Activated CD8-positive, alpha-beta T cell treated with anti-CD3 and anti-CD28 coated beads for 36 hours (primary cell): Measurements from ENCODE around the gene PSMB2. TPM values are rescaled to one million over a fixed set of nuclear protein-coding genes. Genes with fewer than 3 reads are reported as not detected.
A peak's percentile ranks its signal among the peaks of the same experiment; 100 is the strongest.

Source experiments
- ATAC-seq: fragments of 200-7000 bp; cut with Tn5 transposase; one replicate; pipeline ENCODE4 v1.10.0; 2021; ENCODE audit warnings: mild to moderate bottlenecking, moderate library complexity
- CTCF ChIA-PET: fragments of 350-600 bp; sonication (Branson Sonifier 250); formaldehyde crosslinking; loops from one replicate; lab custom pipeline; 2021; ENCODE audit warnings: antibody characterized with exemption; lab: Charles Lee
- POLR2A ChIA-PET: fragments of 350-600 bp; sonication (Branson Sonifier 250); formaldehyde crosslinking; loops from one replicate; lab custom pipeline; 2021; ENCODE audit warnings: antibody characterized with exemption; lab: Charles Lee
- DNase-seq: peaks from one replicate; pipeline ENCODE4 v3.0.0-alpha.2; 2020
- H3K27ac Mint-ChIP-seq: one replicate; pipeline ENCODE4 v1.8.0; 2021; ENCODE audit warnings: mild to moderate bottlenecking, mixed read lengths
- H3K27me3 Mint-ChIP-seq: one replicate; pipeline ENCODE4 v1.8.0; 2021; ENCODE audit warnings: mixed read lengths
- H3K36me3 Mint-ChIP-seq: one replicate; pipeline ENCODE4 v1.8.0; 2021; ENCODE audit warnings: low read depth, mixed read lengths
- H3K4me1 Mint-ChIP-seq: one replicate; pipeline ENCODE4 v1.8.0; 2021; ENCODE audit warnings: low read depth, mixed read lengths
- H3K4me3 Mint-ChIP-seq: one replicate; pipeline ENCODE4 v1.8.0; 2021; ENCODE audit warnings: mild to moderate bottlenecking, moderate library complexity, mixed read lengths
- H3K9me3 Mint-ChIP-seq: one replicate; pipeline ENCODE4 v1.8.0; 2021; ENCODE audit warnings: mixed read lengths
- CTCF ChIP-seq: fragments of 200-600 bp; IDR thresholded peaks from one replicate; pipeline ENCODE4 v1.8.0; 2022; ENCODE audit warnings: antibody characterized with exemption, mild to moderate bottlenecking
- intact Hi-C: fragments of 100-400 bp; cut with micrococcal nuclease; formaldehyde crosslinking; loops from one replicate; pipeline ENCODE4 v1.10.0; 2022
- total RNA-seq, 2 experiments: library from RNA; stranded (reverse); gene quantifications; one replicate each; pipeline ENCODE4 v1.2.3, GENCODE V29; 2021

PSMB2 gene
- total RNA-seq, 2 experiments from 2014 or later = 92.9 to 94.2 TPM

GRCh38 chr1:35556484-35557117 is 84.7 kb downstream of the PSMB2 start:
- ATAC-seq = peak; percentile 1
- TF ChIP-seq CTCF = no peak
- intact Hi-C loops = loop anchor here (10.0 kb wide), 1 partner anchor 362 kb away; the partner anchor contains the start of gene SFPQ
- no peaks in the 10 kb centered on the region for H3K9me3 Mint-ChIP-seq
- H3K36me3 Mint-ChIP-seq = peaks cover 17% of the 10 kb centered on the region
- no peaks in the 10 kb centered on the region for H3K27me3 Mint-ChIP-seq
- DNase-seq = peak; percentile 38
- H3K4me3 Mint-ChIP-seq = peak overlapping the region; percentile 92
- peaks cover 46% of the 10 kb centered on the region for H3K4me1 Mint-ChIP-seq
- H3K27ac Mint-ChIP-seq = peak overlapping the region; percentile 80
- CTCF ChIA-PET = interaction anchor here (0.8 to 9.7 kb wide), 8 partner anchors 8 to 159 kb away, joined by 3 to 105 read pairs (median 4); no protein-coding TSS in a partner anchor
- POLR2A ChIA-PET = interaction anchor here (0.8 to 2.8 kb wide), 10 partner anchors 14 to 364 kb away, joined by 3 to 10 read pairs (median 4); partner anchors contain the start of gene SFPQ

GRCh38 chr1:35555601-35556477 is 85.5 kb downstream of the PSMB2 start:
- Mint-ChIP-seq H3K4me1 (peaks cover 40% of the 10 kb centered on the region), H3K4me3 (peak overlapping the region; percentile 92), H3K36me3 (peaks cover 17% of the 10 kb centered on the region), H3K27me3 (no peaks in the 10 kb centered on the region), H3K27ac (peak overlapping the region; percentile 80), H3K9me3 (no peaks in the 10 kb centered on the region)
- no peak for ATAC-seq
- no peak for TF ChIP-seq CTCF
- CTCF ChIA-PET = interaction anchor here (0.8 to 9.7 kb wide), 8 partner anchors 9 to 160 kb away, joined by 3 to 105 read pairs (median 4); no protein-coding TSS in a partner anchor
- POLR2A ChIA-PET = interaction anchor here (0.6 to 2.8 kb wide), 5 partner anchors 10 to 50 kb away, joined by 3 to 10 read pairs (median 4); no protein-coding TSS in a partner anchor
- DNase-seq = no peak
- intact Hi-C loops = loop anchor here (10.0 kb wide), 1 partner anchor 361 kb away; the partner anchor contains the start of gene SFPQ

GRCh38 chr1:35555212-35555584 is 86.1 kb downstream of the PSMB2 start:
- no peaks in the 10 kb centered on the region for H3K9me3 Mint-ChIP-seq

More at GRCh38 chr1:35555212-35555584, 86.1 kb downstream of the PSMB2 start:
- ATAC-seq = no peak
- H3K4me1 Mint-ChIP-seq = peaks cover 39% of the 10 kb centered on the region
- CTCF ChIA-PET = interaction anchor here (1.2 to 9.7 kb wide), 4 partner anchors 10 to 160 kb away, joined by 3 to 105 read pairs (median 9); no protein-coding TSS in a partner anchor
- peak overlapping the region; percentile 92 for H3K4me3 Mint-ChIP-seq
- H3K27ac Mint-ChIP-seq = no peak overlapping the region
- no peaks in the 10 kb centered on the region for H3K27me3 Mint-ChIP-seq
- DNase-seq = no peak
- POLR2A ChIA-PET = no interaction called here
- H3K36me3 Mint-ChIP-seq = peaks cover 17% of the 10 kb centered on the region
- intact Hi-C loops = loop anchor here (10.0 kb wide), 1 partner anchor 360 kb away; the partner anchor contains the start of gene SFPQ
- TF ChIP-seq CTCF = no peak
